Naive thymus-derived CD4-positive, alpha-beta T cell (primary cell): Measurements from ENCODE around the gene FHIT. TPM values are rescaled to one million over a fixed set of nuclear protein-coding genes. Genes with fewer than 3 reads are reported as not detected.

Source experiments
- ATAC-seq: fragments of 150-1000 bp; cut with Tn5 transposase; 2 replicates; pipeline ENCODE4 v1.10.0; 2021; ENCODE audit warnings: mild to moderate bottlenecking, moderate library complexity
- CTCF ChIA-PET: fragments of 350-600 bp; sonication (Branson Sonifier 250); formaldehyde crosslinking; loops from one replicate; lab custom pipeline; 2021; ENCODE audit warnings: antibody characterized with exemption; lab: Charles Lee
- POLR2A ChIA-PET: fragments of 350-600 bp; sonication (Branson Sonifier 250); formaldehyde crosslinking; loops from one replicate; lab custom pipeline; 2021; ENCODE audit warnings: antibody characterized with exemption, inconsistent platforms; lab: Charles Lee
- DNase-seq, 9 donors: peaks; one replicate each; pipeline versions ENCODE4 v3.0.0 to v3.0.0-alpha.2; 2020 to 2022; ENCODE audit warnings: mixed read lengths in 1 of 9
- H3K27ac ChIP-seq: one replicate; pipeline ENCODE4 v1.7.0; 2013; ENCODE audit warnings: mild to moderate bottlenecking, low read depth, low read length, moderate library complexity
- H3K27me3 ChIP-seq, 2 donors: one replicate each; pipeline ENCODE4 v1.7.0; 2013; ENCODE audit warnings: low read length in 2 of 2, mild to moderate bottlenecking in 2 of 2, moderate library complexity in 2 of 2; ENCODE audit not compliant: control insufficient read depth in 2 of 2, insufficient read depth in 2 of 2
- H3K36me3 ChIP-seq, 3 experiments: 1 replicate in 2 of 3; 2 replicates in 1 of 3; pipeline ENCODE4 v1.7.0; 2013; ENCODE audit warnings: low read length in 3 of 3, mild to moderate bottlenecking in 3 of 3, moderate library complexity in 1 of 3; ENCODE audit not compliant: insufficient read depth in 3 of 3, control insufficient read depth in 2 of 3
- H3K4me1 ChIP-seq, 2 donors: one replicate each; pipeline ENCODE4 v1.7.0; 2013; ENCODE audit warnings: low read length in 2 of 2, mild to moderate bottlenecking in 2 of 2, moderate library complexity in 1 of 2; ENCODE audit not compliant: control insufficient read depth in 2 of 2, insufficient read depth in 2 of 2
- H3K4me3 ChIP-seq: 2 replicates; pipeline ENCODE4 v1.7.0; 2013; ENCODE audit warnings: mild to moderate bottlenecking, low read length
- H3K9me3 ChIP-seq, 3 experiments: 1 replicate in 2 of 3; 2 replicates in 1 of 3; pipeline ENCODE4 v1.7.0; 2013; ENCODE audit warnings: low read length in 3 of 3; ENCODE audit not compliant: control insufficient read depth in 2 of 3
- H3K27ac Mint-ChIP-seq, 9 donors: one replicate each; pipeline ENCODE4 v1.8.0; 2020 to 2022; ENCODE audit warnings: mixed read lengths in 9 of 9, mild to moderate bottlenecking in 8 of 9, moderate library complexity in 5 of 9, inconsistent platforms in 2 of 9
- H3K27me3 Mint-ChIP-seq, 5 donors: one replicate each; pipeline ENCODE4 v1.8.0; 2021 to 2022; ENCODE audit warnings: mixed read lengths in 5 of 5, mild to moderate bottlenecking in 1 of 5
- H3K36me3 Mint-ChIP-seq, 5 donors: one replicate each; pipeline ENCODE4 v1.8.0; 2020 to 2022; ENCODE audit warnings: mixed read lengths in 5 of 5, mild to moderate bottlenecking in 3 of 5, inconsistent platforms in 1 of 5
- H3K4me1 Mint-ChIP-seq, 7 donors: one replicate each; pipeline ENCODE4 v1.8.0; 2020 to 2022; ENCODE audit warnings: mixed read lengths in 7 of 7, mild to moderate bottlenecking in 3 of 7, inconsistent platforms in 1 of 7
- H3K4me3 Mint-ChIP-seq, 10 donors: one replicate each; pipeline ENCODE4 v1.8.0; 2020 to 2022; ENCODE audit warnings: mild to moderate bottlenecking in 10 of 10, mixed read lengths in 10 of 10, moderate library complexity in 6 of 10, inconsistent platforms in 2 of 10
- H3K9me3 Mint-ChIP-seq, 11 donors: one replicate each; pipeline ENCODE4 v1.8.0; 2020 to 2022; ENCODE audit warnings: mixed read lengths in 11 of 11, mild to moderate bottlenecking in 4 of 11, inconsistent platforms in 1 of 11, moderate library complexity in 1 of 11
- intact Hi-C, 2 donors: fragments of 100-400 bp; cut with micrococcal nuclease; formaldehyde crosslinking; loops; one replicate each; pipeline ENCODE4 v1.15.1; 2023
- polyA plus RNA-seq, 2 donors: library from polyadenylated mRNA; unstranded; fragments of 300-500 nt; fragmentation: Illumina TruSeq; gene quantifications; one replicate each; pipeline ENCODE4 v1.2.3, GENCODE V29; 2021
- total RNA-seq, 6 experiments: library from RNA in 5 of 6; stranded (reverse) in 5 of 6; gene quantifications; 1 replicate in 5 of 6; 2 replicates in 1 of 6; pipeline ENCODE4 v1.2.3 and lab custom pipeline; 2021 to 2026

The FHIT gene
- total and polyA plus RNA-seq, 7 experiments from 2014 or later = 51.2 to 230 (median 152) TPM

GRCh38 chr3:59998058-59998457 lies 1253.2 kb downstream of the FHIT start:
- no peak for ATAC-seq
- H3K4me3 ChIP-seq = no peak overlapping the region
- H3K4me1 ChIP-seq = peaks cover 0 to 82% of the 10 kb centered on the region in 2 donors
- H3K36me3 ChIP-seq = no peaks in the 10 kb centered on the region
- intact Hi-C loops = loop anchor here in 1 of 2 donors (5.0 to 10.0 kb wide), 3 partner anchors 421 to 1387 kb away; no protein-coding TSS in a partner anchor
- Mint-ChIP-seq H3K4me3 (peak overlapping the region in 3 of 10 donors; percentile 13 to 52 (median 21)), H3K9me3 (peaks cover 0 to 14% (median 0%) of the 10 kb centered on the region in 11 donors), H3K27ac (peak overlapping the region in 7 of 9 donors; percentile 19 to 78 (median 67)), H3K4me1 (peaks cover 30 to 98% (median 89%) of the 10 kb centered on the region in 7 donors), H3K27me3 (no peaks in the 10 kb centered on the region), H3K36me3 (peaks cover 0 to 70% (median 52%) of the 10 kb centered on the region in 5 donors)
- ChIA-PET CTCF (no interaction called here), POLR2A (interaction anchor here (1.1 to 1.6 kb wide), 3 partner anchors 9 to 58 kb away, joined by 3 to 6 read pairs (median 4); no protein-coding TSS in a partner anchor)
- no peaks in the 10 kb centered on the region for H3K27me3 ChIP-seq
- no peaks in the 10 kb centered on the region for H3K9me3 ChIP-seq
- DNase-seq = no peak
- no peak overlapping the region for H3K27ac ChIP-seq

GRCh38 chr3:59997583-59997982 lies 1253.7 kb downstream of the FHIT start:
- ATAC-seq (no peak), DNase-seq (no peak)
- Histone ChIP-seq H3K4me3 (no peak overlapping the region), H3K9me3 (no peaks in the 10 kb centered on the region), H3K4me1 (peaks cover 0 to 84% of the 10 kb centered on the region in 2 donors), H3K27ac (no peak overlapping the region), H3K36me3 (no peaks in the 10 kb centered on the region), H3K27me3 (no peaks in the 10 kb centered on the region)
- Mint-ChIP-seq H3K27me3 (no peaks in the 10 kb centered on the region), H3K4me3 (peak overlapping the region in 2 of 10 donors; percentile 33 to 55), H3K27ac (peak overlapping the region in 6 of 9 donors; percentile 19 to 93 (median 76)), H3K4me1 (peaks cover 33 to 98% (median 91%) of the 10 kb centered on the region in 7 donors), H3K9me3 (peaks cover 0 to 14% (median 0%) of the 10 kb centered on the region in 11 donors), H3K36me3 (peaks cover 0 to 73% (median 55%) of the 10 kb centered on the region in 5 donors)
- intact Hi-C loops = loop anchor here in 1 of 2 donors (2.0 to 10.0 kb wide), 4 partner anchors 420 to 1387 kb away; no protein-coding TSS in a partner anchor
- POLR2A ChIA-PET = interaction anchor here (1.1 to 1.6 kb wide), 3 partner anchors 9 to 58 kb away, joined by 3 to 6 read pairs (median 4); no protein-coding TSS in a partner anchor
- CTCF ChIA-PET = no interaction called here

GRCh38 chr3:59996056-59996455 lies 1255.2 kb downstream of the FHIT start:
- no peak overlapping the region for H3K4me3 ChIP-seq
- Mint-ChIP-seq H3K4me1 (peaks cover 32 to 98% (median 91%) of the 10 kb centered on the region in 7 donors), H3K27ac (peak overlapping the region; percentile 50 to 93 (median 85)), H3K27me3 (no peaks in the 10 kb centered on the region), H3K36me3 (peaks cover 3 to 71% (median 50%) of the 10 kb centered on the region in 5 donors), H3K9me3 (peaks cover 0 to 10% (median 0%) of the 10 kb centered on the region in 11 donors), H3K4me3 (peak overlapping the region in 9 of 10 donors; percentile 27 to 72 (median 55))
- H3K27me3 ChIP-seq = no peaks in the 10 kb centered on the region
- no peak for ATAC-seq
- ChIA-PET CTCF (interaction anchor here (1.3 to 1.7 kb wide), 4 partner anchors 9 to 88 kb away, joined by 3 to 6 read pairs (median 4); no protein-coding TSS in a partner anchor), POLR2A (interaction anchor here (1.4 to 4.7 kb wide), 2 partner anchors 14 to 83 kb away, joined by 7 to 48 read pairs; no protein-coding TSS in a partner anchor)
- DNase-seq = no peak
- H3K36me3 ChIP-seq = no peaks in the 10 kb centered on the region
- intact Hi-C loops = loop anchor here in 1 of 2 donors (2.0 to 10.0 kb wide), 4 partner anchors 419 to 1389 kb away; no protein-coding TSS in a partner anchor
- H3K27ac ChIP-seq = peak overlapping the region; percentile 39
- peaks cover 0 to 81% of the 10 kb centered on the region in 2 donors for H3K4me1 ChIP-seq
- no peaks in the 10 kb centered on the region for H3K9me3 ChIP-seq

- Mint-ChIP-seq H3K4me3 (peak overlapping the region; percentile 27 to 72 (median 54)), H3K27ac (peak overlapping the region; percentile 50 to 93 (median 85)), H3K36me3 (peaks cover 3 to 71% (median 50%) of the 10 kb centered on the region in 5 donors), H3K4me1 (peaks cover 29 to 98% (median 91%) of the 10 kb centered on the region in 7 donors), H3K27me3 (no peaks in the 10 kb centered on the region), H3K9me3 (peaks cover 0 to 6% (median 0%) of the 10 kb centered on the region in 11 donors)
- Histone ChIP-seq H3K36me3 (no peaks in the 10 kb centered on the region), H3K4me1 (peaks cover 0 to 80% of the 10 kb centered on the region in 2 donors), H3K9me3 (no peaks in the 10 kb centered on the region), H3K27ac (peak overlapping the region; percentile 39), H3K4me3 (no peak overlapping the region), H3K27me3 (no peaks in the 10 kb centered on the region)
- ChIA-PET POLR2A (interaction anchor here (0.5 to 4.7 kb wide), 10 partner anchors 14 to 84 kb away, joined by 3 to 48 read pairs (median 3); no protein-coding TSS in a partner anchor), CTCF (interaction anchor here (0.5 to 1.7 kb wide), 8 partner anchors 9 to 669 kb away, joined by 3 to 6 read pairs (median 4); no protein-coding TSS in a partner anchor)
- intact Hi-C loops = loop anchor here in 1 of 2 donors (1.0 to 10.0 kb wide), 7 partner anchors 8 to 1389 kb away; no protein-coding TSS in a partner anchor
- DNase-seq (no peak), ATAC-seq (no peak)
These were observed 1255.7 kb downstream of the FHIT start for GRCh38 chr3:59995563-59995962.

GRCh38 chr3:59994732-59995304 lies 1256.4 kb downstream of the FHIT start:
- H3K27me3 Mint-ChIP-seq = no peaks in the 10 kb centered on the region
- POLR2A ChIA-PET = interaction anchor here (0.6 to 4.7 kb wide), 12 partner anchors 13 to 84 kb away, joined by 3 to 48 read pairs (median 4); no protein-coding TSS in a partner anchor
- H3K27ac ChIP-seq = peak overlapping the region; percentile 39
- peak in 2 of 9 donors; percentile 21 to 31 for DNase-seq
- no peaks in the 10 kb centered on the region for H3K9me3 ChIP-seq
- peaks cover 3 to 68% (median 52%) of the 10 kb centered on the region in 5 donors for H3K36me3 Mint-ChIP-seq
- no peaks in the 10 kb centered on the region for H3K27me3 ChIP-seq
- CTCF ChIA-PET = interaction anchor here (0.6 to 1.7 kb wide), 8 partner anchors 10 to 1387 kb away, joined by 3 to 6 read pairs (median 4); no protein-coding TSS in a partner anchor
- ATAC-seq = peak; percentile 41
- H3K4me1 Mint-ChIP-seq = peaks cover 37 to 100% (median 95%) of the 10 kb centered on the region in 7 donors
- intact Hi-C loops = loop anchor here in 1 of 2 donors (1.0 to 10.0 kb wide), 7 partner anchors 8 to 1390 kb away; no protein-coding TSS in a partner anchor
- no peak overlapping the region for H3K4me3 ChIP-seq
- peaks cover 0 to 80% of the 10 kb centered on the region in 2 donors for H3K4me1 ChIP-seq
- H3K4me3 Mint-ChIP-seq = peak overlapping the region in 9 of 10 donors; percentile 0 to 72 (median 55)
- no peaks in the 10 kb centered on the region for H3K36me3 ChIP-seq
- H3K27ac Mint-ChIP-seq = peak overlapping the region in 8 of 9 donors; percentile 67 to 93 (median 86)
- H3K9me3 Mint-ChIP-seq = peaks cover 0 to 6% (median 0%) of the 10 kb centered on the region in 11 donors

GRCh38 chr3:59992578-59992977 lies 1258.7 kb downstream of the FHIT start:
- peaks cover 39 to 100% (median 99%) of the 10 kb centered on the region in 7 donors for H3K4me1 Mint-ChIP-seq
- ATAC-seq = no peak
- peak overlapping the region in 7 of 10 donors; percentile 43 to 66 (median 57) for H3K4me3 Mint-ChIP-seq
- intact Hi-C loops = loop anchor here in 1 of 2 donors (10.0 kb wide), 1 partner anchor 1392 kb away; no protein-coding TSS in a partner anchor
- Histone ChIP-seq H3K4me3 (no peak overlapping the region), H3K36me3 (no peaks in the 10 kb centered on the region), H3K27me3 (no peaks in the 10 kb centered on the region), H3K9me3 (no peaks in the 10 kb centered on the region), H3K27ac (peak overlapping the region; percentile 34), H3K4me1 (peaks cover 0 to 88% of the 10 kb centered on the region in 2 donors)
- CTCF ChIA-PET = no interaction called here
- POLR2A ChIA-PET = interaction anchor here (0.9 to 4.7 kb wide), 3 partner anchors 17 to 86 kb away, joined by 4 to 48 read pairs (median 4); no protein-coding TSS in a partner anchor
- DNase-seq = peak in 1 of 9 donors; percentile 25
- peaks cover 0 to 4% (median 0%) of the 10 kb centered on the region in 11 donors for H3K9me3 Mint-ChIP-seq
- H3K27ac Mint-ChIP-seq = peak overlapping the region in 8 of 9 donors; percentile 67 to 89 (median 82)
- peaks cover 3 to 60% (median 44%) of the 10 kb centered on the region in 5 donors for H3K36me3 Mint-ChIP-seq
- H3K27me3 Mint-ChIP-seq = no peaks in the 10 kb centered on the region
